GM12891 (cell line): ENCODE measurements around the gene RAB26.
"Not testable (repeated sequence)": the region's sequence is repeated elsewhere in the genome, so short reads cannot be mapped to it uniquely, and the experiment has no call there.

Experiments
- POLR2A ChIP-seq: IDR thresholded peaks from 2 replicates; pipeline ENCODE4 v1.6.1; 2011; ENCODE audit warnings: low read depth, low read length, control low read depth
- POLR2AphosphoS5 ChIP-seq: IDR thresholded peaks from 2 replicates; pipeline ENCODE4 v1.6.1; 2011; ENCODE audit warnings: low read depth, low read length, control low read depth
- POU2F2 ChIP-seq: IDR thresholded peaks from 2 replicates; pipeline ENCODE4 v1.6.1; 2011; ENCODE audit warnings: low read depth, mild to moderate bottlenecking, control low read depth, low read length, moderate library complexity
- TAF1 ChIP-seq: IDR thresholded peaks from 2 replicates; pipeline ENCODE4 v1.6.1; 2011; ENCODE audit warnings: low read depth, low read length, control low read depth

DNA sequence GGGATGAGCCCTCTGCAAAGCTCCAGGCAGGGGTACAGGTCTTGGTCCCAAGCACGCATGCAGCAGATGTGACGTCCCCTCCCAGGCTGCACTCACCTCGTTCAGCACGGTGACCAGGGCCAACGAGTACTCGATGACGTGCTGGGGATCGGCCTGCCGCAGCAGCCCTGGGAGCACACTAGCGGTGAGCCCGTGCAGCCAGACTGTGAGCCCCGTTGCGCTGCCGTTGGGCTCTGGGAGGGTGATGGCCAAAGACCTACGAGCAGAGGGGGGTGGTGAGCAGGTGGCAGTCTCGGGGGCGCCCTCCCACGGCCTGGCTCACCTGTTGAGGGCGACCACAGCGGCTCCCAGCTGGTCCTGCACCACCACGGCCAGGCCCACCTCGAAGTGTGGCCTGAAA is 42.7 kb upstream of the RAB26 start:
- not testable (repeated sequence) for TF ChIP-seq POLR2A, POU2F2, POLR2AphosphoS5, TAF1
